ENCODE data around the gene SCAMP2. TPM values are rescaled to one million over a fixed set of nuclear protein-coding genes. Genes with fewer than 3 reads are reported as not detected.
A peak's percentile ranks its signal among the peaks of the same experiment; 100 is the strongest.

SCAMP2 gene
- total RNA-seq, 1 experiment from 2014 or later = 50.2 TPM

DNA sequence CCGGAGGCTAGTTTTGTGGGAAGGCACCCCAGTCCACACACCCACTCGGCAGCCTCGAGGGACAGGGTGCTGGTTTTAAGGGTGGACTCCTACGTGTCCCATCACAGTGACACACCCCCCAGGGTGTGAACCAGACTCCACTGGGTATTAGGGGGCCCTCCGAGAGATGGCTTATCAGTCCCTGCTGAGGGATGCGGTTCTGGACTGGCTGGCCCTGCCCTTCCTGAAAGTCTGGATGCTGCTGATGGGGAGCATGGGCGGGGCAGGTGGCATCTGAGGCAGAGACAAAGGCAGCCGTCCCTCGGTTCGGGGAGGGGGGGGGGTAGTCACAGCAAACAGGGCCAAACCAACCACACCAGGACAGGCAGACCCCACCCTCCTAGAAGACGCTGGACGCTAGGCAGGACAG lies 29.3 kb downstream of the SCAMP2 start:
- H3K9me3 ChIP-seq (ENCODE audit: control insufficient read depth, low read depth, low read length) = no peaks in the 10 kb centered on the region
- H3K27ac Mint-ChIP-seq = peak overlapping the region in 1 of 3 experiments; percentile 29; a peak in 2 of 7 replicates

More for the DNA sequence above, 29.3 kb downstream of the SCAMP2 start:
- Histone ChIP-seq H3K79me2 (ENCODE audit: insufficient read depth, low read length) (no peaks in the 10 kb centered on the region), H3T11ph (ENCODE audit: low read length) (no peak overlapping the region), H2BK12ac (ENCODE audit: insufficient read length, low read depth, low read length) (no peak overlapping the region), H2BK120ac (ENCODE audit: low read depth, low read length, poor library complexity, severe bottlenecking) (no peak overlapping the region), H4K8ac (replicated peaks; ENCODE audit: insufficient read length, low read depth, low read length) (no peak overlapping the region), H4K5ac (ENCODE audit: insufficient read length, low read depth, low read length) (no peak overlapping the region), H3K4me2 (ENCODE audit: insufficient read depth, insufficient read length, low read length) (peak overlapping the region; percentile 64), H3K9ac (ENCODE audit: extremely low read depth, insufficient read length, low read length) (no peak overlapping the region), H3K23me2 (ENCODE audit: insufficient read length, low read depth, low read length, poor library complexity, severe bottlenecking) (peaks cover 6% of the 10 kb centered on the region), H4K91ac (ENCODE audit: insufficient read length, low read depth, low read length) (peak overlapping the region; percentile 77), H3K23ac (ENCODE audit: insufficient read length, low read depth, low read length) (no peak overlapping the region), H3K27ac (ENCODE audit: insufficient read length, low read depth, low read length) (no peak overlapping the region), H3K4me1 (ENCODE audit: insufficient read depth, low read length) (no peaks in the 10 kb centered on the region; the same call in 1 of the 2 replicates), H4K20me1 (ENCODE audit: control insufficient read depth, insufficient read depth, insufficient read length) (no peaks in the 10 kb centered on the region), H2BK15ac (ENCODE audit: low read depth, low read length) (0 out of 2 replicates have a peak overlapping the region, but pooled peaks have one; percentile 29), H3K18ac (ENCODE audit: insufficient read length, low read depth, low read length) (no peak overlapping the region), H3K14ac (ENCODE audit: insufficient read depth, low read length) (no peak overlapping the region; the same call in 1 of the 2 replicates), H3K56ac (ENCODE audit: insufficient read length, low read depth, low read length) (no peak overlapping the region), H2BK5ac (ENCODE audit: insufficient read length, low read length) (no peak overlapping the region), H3K27me3 (ENCODE audit: insufficient read depth, low read length) (no peaks in the 10 kb centered on the region), H2AFZ (ENCODE audit: low read length) (no peak overlapping the region), H3K4ac (ENCODE audit: low read depth, low read length) (no peak overlapping the region), H3K79me1 (ENCODE audit: insufficient read depth, low read depth, low read length, poor library complexity, severe bottlenecking) (no peaks in the 10 kb centered on the region), H2BK20ac (ENCODE audit: low read depth, low read length, poor library complexity, severe bottlenecking) (no peak overlapping the region), H2AK5ac (ENCODE audit: insufficient read length, low read length) (no peak overlapping the region)
- TF ChIP-seq, protein P1, sequence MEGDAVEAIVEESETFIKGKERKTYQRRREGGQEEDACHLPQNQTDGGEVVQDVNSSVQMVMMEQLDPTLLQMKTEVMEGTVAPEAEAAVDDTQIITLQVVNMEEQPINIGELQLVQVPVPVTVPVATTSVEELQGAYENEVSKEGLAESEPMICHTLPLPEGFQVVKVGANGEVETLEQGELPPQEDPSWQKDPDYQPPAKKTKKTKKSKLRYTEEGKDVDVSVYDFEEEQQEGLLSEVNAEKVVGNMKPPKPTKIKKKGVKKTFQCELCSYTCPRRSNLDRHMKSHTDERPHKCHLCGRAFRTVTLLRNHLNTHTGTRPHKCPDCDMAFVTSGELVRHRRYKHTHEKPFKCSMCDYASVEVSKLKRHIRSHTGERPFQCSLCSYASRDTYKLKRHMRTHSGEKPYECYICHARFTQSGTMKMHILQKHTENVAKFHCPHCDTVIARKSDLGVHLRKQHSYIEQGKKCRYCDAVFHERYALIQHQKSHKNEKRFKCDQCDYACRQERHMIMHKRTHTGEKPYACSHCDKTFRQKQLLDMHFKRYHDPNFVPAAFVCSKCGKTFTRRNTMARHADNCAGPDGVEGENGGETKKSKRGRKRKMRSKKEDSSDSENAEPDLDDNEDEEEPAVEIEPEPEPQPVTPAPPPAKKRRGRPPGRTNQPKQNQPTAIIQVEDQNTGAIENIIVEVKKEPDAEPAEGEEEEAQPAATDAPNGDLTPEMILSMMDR (conservative IDR thresholded peaks at IDR 0.05) = no peak
- Mint-ChIP-seq H3K27me3 (ENCODE audit: low read depth) (no peaks in the 10 kb centered on the region), H3K36me3 (ENCODE audit: insufficient read depth in 1 of 3, low read depth in 3 of 3) (peaks cover 11 to 51% (median 43%) of the 10 kb centered on the region in 3 experiments), H3K9me3 (no peaks in the 10 kb centered on the region), H3K4me3 (peak overlapping the region; percentile 71 to 89), H3K4me1 (peaks cover 20 to 35% of the 10 kb centered on the region in 2 experiments)
- WGBS (ENCODE audit: extremely low coverage, insufficient read length, low lambda C conversion rate) = no CpG with 5 or more reads among the region's 12 CpGs
- no peak for DNase-seq
